HepG2 (cell line): ENCODE measurements around the gene ARID5B. TPM values are rescaled to one million over a fixed set of nuclear protein-coding genes. Genes with fewer than 3 reads are reported as not detected.

Source experiments
- ATAC-seq: fragments of 200-7000 bp; cut with Tn5 transposase; 3 replicates; pipeline ENCODE4 v1.9.1; 2020; ENCODE audit warnings: mild to moderate bottlenecking, moderate library complexity
- BruUV-seq: library from RNA; stranded (reverse); fragments of 400-500 nt; replicated peaks from 2 replicates; lab custom pipeline; 2021; lab: Mats Ljungman, UMichigan
- CTCF ChIA-PET: fragments of 300-600 bp; formaldehyde crosslinking; extraction: SDS; loops from one replicate; lab custom pipeline; 2021; ENCODE audit warnings: low total read pairs, inconsistent platforms, low intra/inter-chr PET ratio; lab: Yijun Ruan, JAX
- POLR2A ChIA-PET: fragments of 350-600 bp; sonication (Branson Sonifier 250); formaldehyde crosslinking; loops from one replicate; lab custom pipeline; 2020; ENCODE audit warnings: antibody characterized with exemption, inconsistent platforms; lab: Yijun Ruan, JAX
- DNase-seq: peaks from one replicate; pipeline ENCODE4 v3.0.0-alpha.2; 2015; ENCODE audit warnings: low spot score
- FAIRE-seq: peaks from 3 replicates; lab custom pipeline; 2011; peaks lifted over from hg19 to GRCh38; lab: Jason Lieb, UNC
- H2AFZ ChIP-seq: one replicate; pipeline ENCODE4 v1.6.1; 2011; ENCODE audit warnings: low read length, inconsistent platforms
- H3K27ac ChIP-seq: fragments of 300-600 bp; 3 replicates; pipeline ENCODE4 v1.8.0; 2011; ENCODE audit warnings: mixed run types, mild to moderate bottlenecking, mixed read lengths, low read length, inconsistent platforms; ENCODE audit not compliant: insufficient read depth; ENCODE audit errors: extremely low read length
- H3K27me3 ChIP-seq, 2 experiments: fragments of 200-600 bp in 1 of 2; 2 replicates in 1 of 2; 3 replicates in 1 of 2; pipeline versions ENCODE4 v1.6.0 to v1.8.0; 2011; ENCODE audit warnings: low read length in 2 of 2, mild to moderate bottlenecking in 2 of 2, moderate library complexity in 2 of 2, inconsistent platforms in 1 of 2; ENCODE audit not compliant: insufficient read depth in 2 of 2, control insufficient read depth in 1 of 2
- H3K36me3 ChIP-seq, 2 experiments: fragments of 200-600 bp in 1 of 2; replicated peaks in 1 of 2; 2 replicates in 1 of 2; 3 replicates in 1 of 2; pipeline versions ENCODE4 v1.5.1 to v1.8.0; 2011; ENCODE audit warnings: low read length in 2 of 2, inconsistent platforms in 1 of 2; ENCODE audit not compliant: insufficient read depth in 2 of 2, control insufficient read depth in 1 of 2
- H3K4me1 ChIP-seq: 2 replicates; pipeline ENCODE4 v1.5.1; 2012; ENCODE audit warnings: low read length, inconsistent platforms; ENCODE audit not compliant: insufficient read depth
- H3K4me2 ChIP-seq: 2 replicates; pipeline ENCODE4 v1.6.0; 2011; ENCODE audit warnings: low read depth, low read length, inconsistent platforms
- H3K4me3 ChIP-seq, 3 experiments: fragments of 200-600 bp in 1 of 3; sonication (generic), shearing (Covaris generic) in 1 of 3; replicated peaks in 1 of 3; 2 replicates each; pipeline ENCODE4 v1.5.1; 2011 to 2016; ENCODE audit warnings: low read length in 3 of 3, inconsistent platforms in 2 of 3, low read depth in 2 of 3, mild to moderate bottlenecking in 2 of 3, control low read depth in 1 of 3, mixed read lengths in 1 of 3; ENCODE audit not compliant: insufficient read depth in 1 of 3
- H3K79me2 ChIP-seq: one replicate; pipeline ENCODE4 v1.6.1; 2011; ENCODE audit warnings: low read length, inconsistent platforms; ENCODE audit not compliant: insufficient read depth
- H3K9ac ChIP-seq: 2 replicates; pipeline ENCODE4 v1.6.0; 2011; ENCODE audit warnings: mild to moderate bottlenecking, low read depth, low read length, inconsistent platforms; ENCODE audit not compliant: insufficient read depth
- H3K9me3 ChIP-seq: 2 replicates; pipeline ENCODE4 v1.5.1; 2012; ENCODE audit warnings: mild to moderate bottlenecking, low read length
- H4K20me1 ChIP-seq: 2 replicates; pipeline ENCODE4 v1.6.0; 2011; ENCODE audit warnings: inconsistent platforms, mild to moderate bottlenecking, low read length, moderate library complexity; ENCODE audit not compliant: insufficient read depth
- ATF2 ChIP-seq: sonication (generic); formaldehyde crosslinking; IDR thresholded peaks from 2 replicates; pipeline ENCODE4 v1.4.0; 2020; ENCODE audit warnings: missing genetic modification reagents
- DNMT1 ChIP-seq: sonication (generic); formaldehyde crosslinking; IDR thresholded peaks from 2 replicates; pipeline ENCODE4 v1.5.1; 2020; ENCODE audit warnings: mild to moderate bottlenecking, missing genetic modification reagents
- MAZ ChIP-seq, 2 experiments: sonication (generic) in 1 of 2; formaldehyde crosslinking in 1 of 2; IDR thresholded peaks; 2 replicates each; pipeline versions ENCODE4 v1.5.0 to v1.6.1; 2012 to 2020; ENCODE audit warnings: low read depth in 2 of 2, mild to moderate bottlenecking in 2 of 2, borderline replicate concordance in 1 of 2, improper control_type of control experiment in 1 of 2, low read length in 1 of 2, missing genetic modification reagents in 1 of 2, moderate library complexity in 1 of 2
- MLX ChIP-seq: IDR thresholded peaks from 2 replicates; pipeline ENCODE4 v1.6.1; 2016
- NFYC ChIP-seq: IDR thresholded peaks from 2 replicates; pipeline ENCODE4 v1.6.1; 2016; ENCODE audit warnings: missing genetic modification reagents, missing compliant biosample characterization
- PCBP1 ChIP-seq: fragments of 200-400 bp; formaldehyde crosslinking; IDR thresholded peaks from 2 replicates; pipeline ENCODE4 v1.6.1; 2017; ENCODE audit warnings: mild to moderate bottlenecking, low read depth, low read length, borderline replicate concordance
- SNAPC5 ChIP-seq: sonication (generic); formaldehyde crosslinking; IDR thresholded peaks from 2 replicates; pipeline ENCODE4 v1.8.1; 2023; ENCODE audit warnings: mild to moderate bottlenecking, missing genetic modification reagents, borderline replicate concordance
- ZBTB39 ChIP-seq: sonication (generic); formaldehyde crosslinking; IDR thresholded peaks from 2 replicates; pipeline ENCODE4 v1.5.0; 2020; ENCODE audit warnings: missing genetic modification reagents
- ZFP90 ChIP-seq: sonication (generic); formaldehyde crosslinking; IDR thresholded peaks from 2 replicates; pipeline ENCODE4 v1.8.0; 2022; ENCODE audit warnings: missing genetic modification reagents, mild to moderate bottlenecking, inconsistent platforms, borderline replicate concordance
- ZNF329 ChIP-seq: sonication (generic); formaldehyde crosslinking; IDR thresholded peaks from 2 replicates; pipeline ENCODE4 v1.9.0; 2021; ENCODE audit warnings: low read depth, mild to moderate bottlenecking, missing genetic modification reagents
- ZNF597 ChIP-seq: sonication (generic); formaldehyde crosslinking; IDR thresholded peaks from 2 replicates; pipeline ENCODE4 v1.5.0; 2020; ENCODE audit warnings: missing genetic modification reagents
- WGBS: methylation state at CpG from one replicate; pipeline ENCODE4 v1.1.6; 2017; ENCODE audit warnings: low lambda C conversion rate; 5-methylcytosine and 5-hydroxymethylcytosine counted together
- in situ Hi-C: cut with HindIII; loops from 2 replicates; pipeline ENCODE4 v1.10.0; 2017; ENCODE audit warnings: low pct_unique_long_range_greater_than_20kb; ENCODE audit not compliant: extremely low pct_ligation_motif_present
- intact Hi-C: fragments of 100-400 bp; cut with micrococcal nuclease; formaldehyde crosslinking; loops from one replicate; pipeline ENCODE4 v1.10.0; 2022; ENCODE audit not compliant: unreplicated experiment
- polyA plus RNA-seq, 8 experiments: library from polyadenylated mRNA; depleted of rRNA in 3 of 8; stranded (reverse) in 7 of 8; unstranded in 1 of 8; fragments of >200 nt; fragmentation: Illumina TruSeq in 4 of 8; extraction: Trizol in 4 of 8; gene quantifications; 2 replicates each; pipeline versions ENCODE4 v1.2.1 to v1.2.3, GENCODE V29; 2011 to 2016; ENCODE audit warnings: low read depth in 4 of 8, missing spikeins in 1 of 8, mixed read lengths in 1 of 8; ENCODE audit not compliant: insufficient read depth in 1 of 8
- total RNA-seq, 5 experiments: library from RNA; depleted of rRNA; stranded (reverse); fragments of >200 nt; fragmentation: Illumina TruSeq; extraction: Trizol; gene quantifications; 2 replicates each; pipeline ENCODE4 v1.2.3, GENCODE V29; 2016; ENCODE audit warnings: low read depth in 1 of 5

The ARID5B gene
- total and polyA plus RNA-seq, 2 of the 13 experiments (the other 11 are each of a cell fraction or from before 2014, with no cell fraction given): 6.2 to 21.1 TPM

- no peak overlapping the region for H3K9ac ChIP-seq
- ChIA-PET POLR2A (interaction anchor here (2.1 kb wide), 1 partner anchor 15 kb away, joined by 5 read pairs; no protein-coding TSS in a partner anchor), CTCF (no interaction called here)
- H3K4me2 ChIP-seq: no peak overlapping the region
- no peak overlapping the region for H2AFZ ChIP-seq
- H3K27ac ChIP-seq: peak overlapping the region; percentile 35
- peaks cover 40% of the 10 kb centered on the region for H3K4me1 ChIP-seq
- ATAC-seq: no peak
- H3K79me2 ChIP-seq: no peaks in the 10 kb centered on the region
- no peak for FAIRE-seq
- H3K36me3 ChIP-seq: peaks cover 0 to 5% of the 10 kb centered on the region in 2 experiments; a peak in 3 of 5 replicates
- TF ChIP-seq ZNF329 (no peak), ZFP90 (CRISPR knock-in tag) (peak; percentile 95), ATF2 (CRISPR knock-in tag) (no peak)
- in situ Hi-C loops: no loop called here
- no peak overlapping the region for H3K4me3 ChIP-seq
- DNase-seq: no peak
- 97% methylated on average over 1 of the region's 1 CpG for WGBS
- BruUV-seq: no TSS peak
- H4K20me1 ChIP-seq: no peaks in the 10 kb centered on the region
- intact Hi-C loops: no loop called here
- H3K9me3 ChIP-seq: no peaks in the 10 kb centered on the region
- H3K27me3 ChIP-seq: no peaks in the 10 kb centered on the region
Observed at GRCh38 chr10:62023329-62023728, 121.8 kb downstream of the ARID5B start.

GRCh38 chr10:62024026-62024701 is 122.7 kb downstream of the ARID5B start:
- 59% methylated on average over 4 of the region's 4 CpGs for WGBS
- ChIA-PET POLR2A (no interaction called here), CTCF (no interaction called here)
- ATAC-seq (no peak), FAIRE-seq (no peak), DNase-seq (no peak)
- in situ Hi-C loops: no loop called here
- H3K27ac ChIP-seq: peak overlapping the region; percentile 0
- no peaks in the 10 kb centered on the region for H4K20me1 ChIP-seq
- no peaks in the 10 kb centered on the region for H3K79me2 ChIP-seq
- H3K36me3 ChIP-seq: peaks cover 0 to 7% of the 10 kb centered on the region in 2 experiments; a peak in 2 of 5 replicates
- no peaks in the 10 kb centered on the region for H3K27me3 ChIP-seq
- H3K4me3 ChIP-seq: no peak overlapping the region
- H2AFZ ChIP-seq: no peak overlapping the region
- BruUV-seq: no TSS peak
- H3K4me1 ChIP-seq: peaks cover 46% of the 10 kb centered on the region
- no peaks in the 10 kb centered on the region for H3K9me3 ChIP-seq
- no peak overlapping the region for H3K9ac ChIP-seq
- no peak overlapping the region for H3K4me2 ChIP-seq
- intact Hi-C loops: no loop called here
- TF ChIP-seq SNAPC5 (CRISPR knock-in tag) (no peak), DNMT1 (CRISPR knock-in tag) (no peak), MLX (CRISPR knock-in tag) (no peak), ZNF597 (CRISPR knock-in tag) (no peak), ZBTB39 (CRISPR knock-in tag) (no peak), PCBP1 (no peak), MAZ (IDR thresholded peaks at IDR 0.05; ENCODE audit: borderline replicate concordance, low read depth, low read length) (no peak), MAZ (CRISPR knock-in tag; IDR thresholded peaks at IDR 0.05; ENCODE audit: low read depth) (no peak), NFYC (CRISPR knock-in tag) (no peak)
